Femur (tissue), 1 donor: ENCODE results near the gene COQ4.

Experiments used
- DNase-seq: peaks from one replicate; pipeline ENCODE4 v3.0.0-alpha.2; 2017

COQ4 gene

GRCh38 chr9:128383007-128383753 lies 60.5 kb downstream of the COQ4 start:
- no peak for DNase-seq
